Measurements from ENCODE around the gene STK32C. TPM values are rescaled to one million over a fixed set of nuclear protein-coding genes. Genes with fewer than 3 reads are reported as not detected.
A peak's percentile ranks its signal among the peaks of the same experiment; 100 is the strongest.

The STK32C gene
- total RNA-seq, 2 donors from 2014 or later, result 2.6 to 3.7 TPM

DNA sequence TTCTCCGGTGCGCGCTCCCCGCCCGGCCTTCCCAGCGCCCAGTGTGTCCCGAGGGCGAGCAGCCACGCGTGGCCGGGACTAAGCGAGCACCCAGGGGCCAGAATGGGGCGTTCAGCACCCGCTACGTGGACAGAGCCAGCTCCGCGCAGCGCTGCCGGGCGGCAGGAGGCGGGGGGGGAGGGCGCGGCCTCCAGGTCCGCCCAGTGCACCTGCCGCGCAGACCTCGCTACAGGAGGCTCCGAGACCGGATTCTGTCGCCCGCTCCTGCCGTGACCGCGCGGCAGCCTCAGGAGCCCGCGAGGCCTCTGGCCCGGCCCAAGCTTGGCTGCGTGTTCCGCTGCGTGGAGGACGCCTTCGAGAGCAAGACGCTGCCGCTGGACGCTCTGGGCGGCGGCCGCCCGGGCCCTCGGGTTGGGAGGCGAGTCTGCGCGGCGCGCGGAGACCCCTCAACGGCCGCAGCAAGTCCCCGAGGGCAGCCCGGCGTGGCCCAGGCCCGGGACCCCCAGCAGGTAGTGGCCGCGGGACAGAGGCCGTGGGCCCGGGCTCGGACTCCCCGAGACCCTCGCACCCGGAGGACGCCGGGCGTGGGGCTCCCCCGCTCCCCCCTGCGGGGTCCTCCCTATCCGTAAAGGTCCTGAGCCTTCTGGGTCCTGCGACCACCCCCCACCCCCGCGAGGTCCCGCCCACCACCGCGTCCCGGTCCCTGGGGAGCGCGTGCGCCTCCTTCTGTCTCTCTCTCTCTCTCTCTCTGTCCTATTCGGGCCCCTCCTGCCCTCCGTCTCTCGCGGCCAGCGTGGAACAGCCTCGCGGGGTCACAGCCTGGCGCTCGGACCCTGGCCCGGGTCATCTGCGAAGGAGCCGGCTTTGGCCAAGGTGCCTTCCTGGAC lies 121.9 kb downstream of the STK32C start:
- Histone ChIP-seq H3K36me3 (no peaks in the 10 kb centered on the region), H3K27ac (no peak overlapping the region), H3K4me3 (peak overlapping the region; percentile 20 to 50), H3K27me3 (peaks cover 19 to 28% of the 10 kb centered on the region in 2 donors), H3K4me1 (peaks cover 0 to 33% of the 10 kb centered on the region in 2 donors), H3K9me3 (no peaks in the 10 kb centered on the region)
- TF ChIP-seq, protein P1, sequence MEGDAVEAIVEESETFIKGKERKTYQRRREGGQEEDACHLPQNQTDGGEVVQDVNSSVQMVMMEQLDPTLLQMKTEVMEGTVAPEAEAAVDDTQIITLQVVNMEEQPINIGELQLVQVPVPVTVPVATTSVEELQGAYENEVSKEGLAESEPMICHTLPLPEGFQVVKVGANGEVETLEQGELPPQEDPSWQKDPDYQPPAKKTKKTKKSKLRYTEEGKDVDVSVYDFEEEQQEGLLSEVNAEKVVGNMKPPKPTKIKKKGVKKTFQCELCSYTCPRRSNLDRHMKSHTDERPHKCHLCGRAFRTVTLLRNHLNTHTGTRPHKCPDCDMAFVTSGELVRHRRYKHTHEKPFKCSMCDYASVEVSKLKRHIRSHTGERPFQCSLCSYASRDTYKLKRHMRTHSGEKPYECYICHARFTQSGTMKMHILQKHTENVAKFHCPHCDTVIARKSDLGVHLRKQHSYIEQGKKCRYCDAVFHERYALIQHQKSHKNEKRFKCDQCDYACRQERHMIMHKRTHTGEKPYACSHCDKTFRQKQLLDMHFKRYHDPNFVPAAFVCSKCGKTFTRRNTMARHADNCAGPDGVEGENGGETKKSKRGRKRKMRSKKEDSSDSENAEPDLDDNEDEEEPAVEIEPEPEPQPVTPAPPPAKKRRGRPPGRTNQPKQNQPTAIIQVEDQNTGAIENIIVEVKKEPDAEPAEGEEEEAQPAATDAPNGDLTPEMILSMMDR (IDR thresholded peaks at IDR 0.05), result no peak
- DNase-seq (ENCODE audit: low spot score), result no peak

DNA sequence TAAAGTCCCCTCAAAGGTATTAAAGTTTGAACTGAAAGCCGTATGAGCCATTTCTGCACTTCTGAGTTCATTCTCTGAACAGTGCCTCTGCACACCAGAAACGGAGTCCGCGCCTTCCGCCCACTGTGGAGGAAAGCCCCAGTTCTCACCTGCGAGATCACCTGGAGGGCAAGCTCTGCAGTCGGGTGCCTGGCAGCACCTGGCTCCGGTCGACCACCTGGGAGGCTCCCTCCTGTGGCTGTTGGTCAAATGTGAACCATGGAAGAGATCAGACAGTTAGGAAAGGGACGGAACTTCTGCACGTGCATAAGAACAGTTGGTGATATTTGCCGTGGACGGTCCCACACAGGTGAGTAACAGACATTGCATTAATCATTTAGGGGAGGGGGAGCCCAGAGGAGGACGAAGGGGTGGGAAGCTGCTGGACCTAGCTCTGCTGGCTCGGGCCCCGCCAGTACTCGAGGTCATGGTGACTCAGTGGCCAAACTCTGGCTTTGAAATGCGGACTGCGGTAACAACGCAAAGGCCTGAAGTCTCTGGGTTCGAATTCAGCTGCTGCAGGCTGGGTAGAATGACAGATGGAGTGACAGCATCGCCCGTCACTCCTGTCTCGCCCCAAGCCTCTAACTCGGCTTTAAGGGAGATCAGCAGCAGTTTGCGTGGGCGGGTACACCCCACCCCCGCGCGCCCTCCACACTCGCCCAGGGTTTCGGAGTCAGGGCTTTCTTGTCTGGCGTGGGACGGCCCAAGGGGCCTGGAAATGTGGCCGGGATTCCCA lies 122.7 kb downstream of the STK32C start:
- H3K4me1 ChIP-seq, result peaks cover 0 to 33% of the 10 kb centered on the region in 2 donors
- H3K36me3 ChIP-seq, result no peaks in the 10 kb centered on the region
- no peaks in the 10 kb centered on the region for H3K9me3 ChIP-seq
- peak overlapping the region in 1 of 2 donors; percentile 50 for H3K4me3 ChIP-seq
- TF ChIP-seq, protein P1 (IDR thresholded peaks at IDR 0.05), result no peak
- DNase-seq (ENCODE audit: low spot score), result no peak
- H3K27ac ChIP-seq, result no peak overlapping the region
- H3K27me3 ChIP-seq, result peaks cover 19 to 28% of the 10 kb centered on the region in 2 donors

DNA sequence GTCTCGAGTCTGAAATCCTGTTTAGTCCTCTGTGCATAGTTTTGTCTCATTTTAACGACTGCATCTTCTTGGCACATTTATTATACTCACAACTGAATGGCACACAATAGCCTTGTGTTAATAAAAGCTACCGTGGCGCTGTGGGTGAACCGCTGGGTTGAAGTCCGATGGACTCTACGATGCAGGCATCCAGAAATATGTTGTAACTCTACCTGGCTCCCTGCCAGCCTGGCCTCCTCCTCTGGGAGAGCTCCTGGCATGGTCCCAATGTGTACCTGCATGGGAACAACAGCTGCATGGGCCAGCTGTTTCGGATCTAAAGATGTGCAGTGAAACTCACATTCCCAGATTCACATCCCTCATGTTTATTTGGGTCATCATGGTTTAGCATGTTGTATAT lies 124.7 kb downstream of the STK32C start:
- no peaks in the 10 kb centered on the region for H3K9me3 ChIP-seq
- no peaks in the 10 kb centered on the region for H3K36me3 ChIP-seq
- H3K27ac ChIP-seq, result no peak overlapping the region
- H3K27me3 ChIP-seq, result peaks cover 14 to 27% of the 10 kb centered on the region in 2 donors
- TF ChIP-seq, protein P1 (IDR thresholded peaks at IDR 0.05), result no peak
- H3K4me1 ChIP-seq, result peaks cover 0 to 27% of the 10 kb centered on the region in 2 donors
- no peak for DNase-seq (ENCODE audit: low spot score)
- no peak overlapping the region for H3K4me3 ChIP-seq

DNA sequence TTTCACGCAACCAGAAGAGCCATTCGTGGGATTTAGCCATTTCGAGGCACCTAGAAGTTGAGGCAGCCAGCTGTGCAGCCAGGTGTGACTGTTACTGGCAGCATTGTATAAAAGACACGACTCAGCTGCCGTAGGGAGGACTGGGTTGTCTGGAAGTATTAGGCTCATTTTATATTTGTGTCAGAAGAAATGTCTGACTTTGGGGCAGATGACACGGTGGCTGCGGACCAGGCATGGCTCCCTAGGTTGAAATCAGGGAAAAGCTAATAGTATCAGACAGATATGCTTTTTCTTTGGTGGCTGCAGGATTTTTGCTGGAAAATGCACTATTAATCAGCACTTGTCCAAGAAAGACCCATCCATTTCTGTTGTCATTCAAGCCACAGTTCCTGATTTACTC lies 125.2 kb downstream of the STK32C start:
- H3K27me3 ChIP-seq, result peaks cover 11 to 23% of the 10 kb centered on the region in 2 donors
- no peaks in the 10 kb centered on the region for H3K9me3 ChIP-seq
- TF ChIP-seq, protein P1 (IDR thresholded peaks at IDR 0.05), result no peak
- H3K27ac ChIP-seq, result no peak overlapping the region
- peaks cover 0 to 23% of the 10 kb centered on the region in 2 donors for H3K4me1 ChIP-seq
- no peak for DNase-seq (ENCODE audit: low spot score)
- no peaks in the 10 kb centered on the region for H3K36me3 ChIP-seq
- no peak overlapping the region for H3K4me3 ChIP-seq

DNA sequence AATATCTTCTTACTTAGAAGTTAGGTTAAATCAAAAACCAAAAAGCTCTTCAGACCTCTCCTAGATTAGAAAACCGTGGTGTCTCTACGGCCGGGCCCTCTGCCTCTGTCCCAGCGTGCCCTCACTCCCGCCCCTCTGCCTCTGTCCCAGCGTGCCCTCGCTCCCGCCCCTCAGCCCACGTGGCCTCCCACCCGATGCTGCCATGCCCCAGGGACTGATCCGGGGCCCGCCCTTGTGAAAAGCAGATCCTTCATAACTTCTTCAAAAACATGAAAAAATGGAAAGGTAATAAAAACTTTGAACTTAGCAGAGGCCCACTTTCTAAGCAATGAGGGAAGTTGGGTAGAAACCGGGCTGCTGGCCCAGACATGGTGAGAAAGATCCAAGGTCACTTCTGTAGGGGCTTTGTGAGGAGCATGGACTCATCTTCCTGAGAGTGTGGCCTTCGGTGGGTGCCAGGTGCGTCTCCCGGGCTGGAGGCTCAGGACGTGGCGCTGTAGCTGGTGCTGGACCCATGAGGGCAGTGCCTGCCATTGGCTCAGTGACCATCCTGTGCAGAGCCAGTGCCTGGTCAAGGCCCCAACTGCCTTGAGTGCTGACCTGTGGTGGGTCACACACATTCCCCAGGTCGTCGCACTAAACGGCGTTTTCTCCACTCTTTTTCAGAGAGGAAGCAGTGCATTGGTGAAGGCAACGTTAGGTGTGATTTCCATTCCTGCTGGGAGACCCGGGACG lies 125.9 kb downstream of the STK32C start:
- Histone ChIP-seq H3K4me1 (peaks cover 0 to 15% of the 10 kb centered on the region in 2 donors), H3K9me3 (no peaks in the 10 kb centered on the region), H3K4me3 (no peak overlapping the region), H3K36me3 (no peaks in the 10 kb centered on the region), H3K27ac (no peak overlapping the region), H3K27me3 (peaks cover 8 to 15% of the 10 kb centered on the region in 2 donors)
- no peak for DNase-seq (ENCODE audit: low spot score)
- TF ChIP-seq, protein P1 (IDR thresholded peaks at IDR 0.05), result no peak
